HepG2 (cell line): ENCODE measurements around the gene BMERB1. TPM values are rescaled to one million over a fixed set of nuclear protein-coding genes. Genes with fewer than 3 reads are reported as not detected.

Source experiments
- ATAC-seq: fragments of 200-7000 bp; cut with Tn5 transposase; 3 replicates; pipeline ENCODE4 v1.9.1; 2020; ENCODE audit warnings: mild to moderate bottlenecking, moderate library complexity
- BruUV-seq: library from RNA; stranded (reverse); fragments of 400-500 nt; replicated peaks from 2 replicates; lab custom pipeline; 2021; lab: Mats Ljungman, UMichigan
- CTCF ChIA-PET: fragments of 300-600 bp; formaldehyde crosslinking; extraction: SDS; loops from one replicate; lab custom pipeline; 2021; ENCODE audit warnings: low total read pairs, inconsistent platforms, low intra/inter-chr PET ratio; lab: Yijun Ruan, JAX
- POLR2A ChIA-PET: fragments of 350-600 bp; sonication (Branson Sonifier 250); formaldehyde crosslinking; loops from one replicate; lab custom pipeline; 2020; ENCODE audit warnings: antibody characterized with exemption, inconsistent platforms; lab: Yijun Ruan, JAX
- DNase-seq: peaks from one replicate; pipeline ENCODE4 v3.0.0-alpha.2; 2015; ENCODE audit warnings: low spot score
- FAIRE-seq: peaks from 3 replicates; lab custom pipeline; 2011; peaks lifted over from hg19 to GRCh38; lab: Jason Lieb, UNC
- H2AFZ ChIP-seq: one replicate; pipeline ENCODE4 v1.6.1; 2011; ENCODE audit warnings: low read length, inconsistent platforms
- H3K27ac ChIP-seq: fragments of 300-600 bp; 3 replicates; pipeline ENCODE4 v1.8.0; 2011; ENCODE audit warnings: mixed run types, mild to moderate bottlenecking, mixed read lengths, low read length, inconsistent platforms; ENCODE audit not compliant: insufficient read depth; ENCODE audit errors: extremely low read length
- H3K27me3 ChIP-seq, 2 experiments: fragments of 200-600 bp in 1 of 2; 2 replicates in 1 of 2; 3 replicates in 1 of 2; pipeline versions ENCODE4 v1.6.0 to v1.8.0; 2011; ENCODE audit warnings: low read length in 2 of 2, mild to moderate bottlenecking in 2 of 2, moderate library complexity in 2 of 2, inconsistent platforms in 1 of 2; ENCODE audit not compliant: insufficient read depth in 2 of 2, control insufficient read depth in 1 of 2
- H3K36me3 ChIP-seq, 2 experiments: fragments of 200-600 bp in 1 of 2; replicated peaks in 1 of 2; 2 replicates in 1 of 2; 3 replicates in 1 of 2; pipeline versions ENCODE4 v1.5.1 to v1.8.0; 2011; ENCODE audit warnings: low read length in 2 of 2, inconsistent platforms in 1 of 2; ENCODE audit not compliant: insufficient read depth in 2 of 2, control insufficient read depth in 1 of 2
- H3K4me1 ChIP-seq: 2 replicates; pipeline ENCODE4 v1.5.1; 2012; ENCODE audit warnings: low read length, inconsistent platforms; ENCODE audit not compliant: insufficient read depth
- H3K4me2 ChIP-seq: 2 replicates; pipeline ENCODE4 v1.6.0; 2011; ENCODE audit warnings: low read depth, low read length, inconsistent platforms
- H3K4me3 ChIP-seq, 3 experiments: fragments of 200-600 bp in 1 of 3; sonication (generic), shearing (Covaris generic) in 1 of 3; replicated peaks in 1 of 3; 2 replicates each; pipeline ENCODE4 v1.5.1; 2011 to 2016; ENCODE audit warnings: low read length in 3 of 3, inconsistent platforms in 2 of 3, low read depth in 2 of 3, mild to moderate bottlenecking in 2 of 3, control low read depth in 1 of 3, mixed read lengths in 1 of 3; ENCODE audit not compliant: insufficient read depth in 1 of 3
- H3K79me2 ChIP-seq: one replicate; pipeline ENCODE4 v1.6.1; 2011; ENCODE audit warnings: low read length, inconsistent platforms; ENCODE audit not compliant: insufficient read depth
- H3K9ac ChIP-seq: 2 replicates; pipeline ENCODE4 v1.6.0; 2011; ENCODE audit warnings: mild to moderate bottlenecking, low read depth, low read length, inconsistent platforms; ENCODE audit not compliant: insufficient read depth
- H3K9me3 ChIP-seq: 2 replicates; pipeline ENCODE4 v1.5.1; 2012; ENCODE audit warnings: mild to moderate bottlenecking, low read length
- H4K20me1 ChIP-seq: 2 replicates; pipeline ENCODE4 v1.6.0; 2011; ENCODE audit warnings: inconsistent platforms, mild to moderate bottlenecking, low read length, moderate library complexity; ENCODE audit not compliant: insufficient read depth
- HNF4A ChIP-seq: sonication (generic); formaldehyde crosslinking; IDR thresholded peaks from 2 replicates; pipeline ENCODE4 v1.4.0; 2020; ENCODE audit warnings: missing genetic modification reagents
- PITX1 ChIP-seq: sonication (generic); formaldehyde crosslinking; IDR thresholded peaks from 2 replicates; pipeline ENCODE4 v1.5.1; 2020; ENCODE audit warnings: mild to moderate bottlenecking, missing genetic modification reagents
- PPARG ChIP-seq: conservative IDR thresholded peaks from 2 replicates; pipeline ENCODE4 v1.6.1; 2016; ENCODE audit warnings: missing biosample characterization, missing genetic modification reagents
- ZFP82 ChIP-seq: sonication (generic); formaldehyde crosslinking; IDR thresholded peaks from 2 replicates; pipeline ENCODE4 v1.5.1; 2020; ENCODE audit warnings: mild to moderate bottlenecking, missing genetic modification reagents, borderline replicate concordance
- ZFYVE20 ChIP-seq: sonication (generic); formaldehyde crosslinking; IDR thresholded peaks from 2 replicates; pipeline ENCODE4 v1.8.0; 2023; ENCODE audit warnings: low read depth, mild to moderate bottlenecking, moderate library complexity, missing genetic modification reagents, borderline replicate concordance
- WGBS: methylation state at CpG from one replicate; pipeline ENCODE4 v1.1.6; 2017; ENCODE audit warnings: low lambda C conversion rate; 5-methylcytosine and 5-hydroxymethylcytosine counted together
- in situ Hi-C: cut with HindIII; loops from 2 replicates; pipeline ENCODE4 v1.10.0; 2017; ENCODE audit warnings: low pct_unique_long_range_greater_than_20kb; ENCODE audit not compliant: extremely low pct_ligation_motif_present
- intact Hi-C: fragments of 100-400 bp; cut with micrococcal nuclease; formaldehyde crosslinking; loops from one replicate; pipeline ENCODE4 v1.10.0; 2022; ENCODE audit not compliant: unreplicated experiment
- polyA plus RNA-seq, 8 experiments: library from polyadenylated mRNA; depleted of rRNA in 3 of 8; stranded (reverse) in 7 of 8; unstranded in 1 of 8; fragments of >200 nt; fragmentation: Illumina TruSeq in 4 of 8; extraction: Trizol in 4 of 8; gene quantifications; 2 replicates each; pipeline versions ENCODE4 v1.2.1 to v1.2.3, GENCODE V29; 2011 to 2016; ENCODE audit warnings: low read depth in 4 of 8, missing spikeins in 1 of 8, mixed read lengths in 1 of 8; ENCODE audit not compliant: insufficient read depth in 1 of 8
- total RNA-seq, 5 experiments: library from RNA; depleted of rRNA; stranded (reverse); fragments of >200 nt; fragmentation: Illumina TruSeq; extraction: Trizol; gene quantifications; 2 replicates each; pipeline ENCODE4 v1.2.3, GENCODE V29; 2016; ENCODE audit warnings: low read depth in 1 of 5
- TF ChIP-seq, protein P1 (sequence below): sonication (generic); formaldehyde crosslinking; IDR thresholded peaks from 2 replicates; pipeline ENCODE4 v1.4.0; 2020; ENCODE audit warnings: missing genetic modification reagents, borderline replicate concordance

The BMERB1 gene
- total and polyA plus RNA-seq, 2 of the 13 experiments (the other 11 are each of a cell fraction or from before 2014, with no cell fraction given) = 1.4 TPM

DNA sequence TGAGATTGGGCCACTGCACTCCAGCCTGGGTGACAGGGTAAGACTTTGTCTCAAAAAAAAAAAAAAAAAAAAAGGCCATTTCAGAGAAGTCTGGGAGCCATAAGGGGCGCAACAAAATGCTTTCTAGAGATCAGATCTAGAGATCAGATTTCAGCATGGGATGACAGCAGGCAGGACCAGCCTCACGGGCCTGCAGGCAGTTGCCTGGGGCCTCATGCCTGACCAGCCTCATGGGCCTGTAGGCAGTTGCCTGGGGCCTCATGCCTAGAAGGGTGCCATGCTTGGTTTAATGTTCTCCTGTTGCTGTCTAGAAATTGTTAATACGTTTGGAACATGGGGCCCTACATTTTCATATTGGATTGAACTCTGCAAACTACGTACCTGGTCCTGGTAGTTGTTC is 149.1 kb downstream of the BMERB1 start:
- H3K9ac ChIP-seq = no peak overlapping the region
- no peaks in the 10 kb centered on the region for H4K20me1 ChIP-seq
- CTCF ChIA-PET = no interaction called here
- intact Hi-C loops = no loop called here
- no peak for DNase-seq
- no peaks in the 10 kb centered on the region for H3K27me3 ChIP-seq
- POLR2A ChIA-PET = no interaction called here
- no peak for FAIRE-seq
- peaks cover 8% of the 10 kb centered on the region for H3K9me3 ChIP-seq
- no TSS peak for BruUV-seq
- H3K27ac ChIP-seq = no peak overlapping the region
- no peak overlapping the region for H2AFZ ChIP-seq
- peaks cover 10% of the 10 kb centered on the region for H3K4me1 ChIP-seq
- no peaks in the 10 kb centered on the region for H3K36me3 ChIP-seq
- H3K79me2 ChIP-seq = no peaks in the 10 kb centered on the region
- ATAC-seq = no peak
- no peak overlapping the region for H3K4me3 ChIP-seq
- in situ Hi-C loops = no loop called here
- no peak for TF ChIP-seq ZFYVE20 (CRISPR knock-in tag)
- TF ChIP-seq PPARG (CRISPR knock-in tag) = no peak
- no peak for TF ChIP-seq HNF4A (CRISPR knock-in tag)
- TF ChIP-seq PITX1 (CRISPR knock-in tag) = 0 out of 2 replicates have a peak, but pooled peaks have one; percentile 32
- 89% methylated on average over 4 of the region's 4 CpGs for WGBS
- no peak overlapping the region for H3K4me2 ChIP-seq

DNA sequence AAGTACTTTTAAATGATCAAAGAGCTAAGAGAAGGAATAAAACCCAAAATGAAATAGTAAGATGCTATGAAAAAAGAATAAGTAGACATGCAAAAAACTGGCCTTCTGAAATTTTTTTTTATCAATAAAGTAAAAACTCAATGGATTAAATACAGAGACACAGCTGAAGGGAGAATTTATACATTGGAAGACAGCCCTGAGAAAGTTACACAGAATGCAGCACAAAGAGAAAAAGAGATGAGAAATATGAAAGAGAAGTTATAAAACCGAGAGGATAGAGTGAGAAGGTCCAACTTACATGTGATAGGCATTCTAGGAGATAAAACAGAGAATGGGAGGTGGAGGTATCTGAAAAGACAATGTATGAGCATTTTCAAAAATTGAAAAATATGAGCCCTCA is 151.6 kb downstream of the BMERB1 start:
- ATAC-seq = no peak
- H4K20me1 ChIP-seq = no peaks in the 10 kb centered on the region
- WGBS = 59% methylated on average over 1 of the region's 1 CpG

More for the DNA sequence above, 151.6 kb downstream of the BMERB1 start:
- Histone ChIP-seq H3K27ac (no peak overlapping the region), H3K4me3 (no peak overlapping the region), H3K9ac (no peak overlapping the region), H3K9me3 (peaks cover 8% of the 10 kb centered on the region), H3K79me2 (no peaks in the 10 kb centered on the region), H3K4me1 (peaks cover 33% of the 10 kb centered on the region), H3K36me3 (no peaks in the 10 kb centered on the region), H3K27me3 (no peaks in the 10 kb centered on the region), H3K4me2 (no peak overlapping the region), H2AFZ (no peak overlapping the region)
- CTCF ChIA-PET = no interaction called here
- no TSS peak for BruUV-seq
- no peak for FAIRE-seq
- intact Hi-C loops (no loop called here), in situ Hi-C loops (no loop called here)
- TF ChIP-seq, protein P1, sequence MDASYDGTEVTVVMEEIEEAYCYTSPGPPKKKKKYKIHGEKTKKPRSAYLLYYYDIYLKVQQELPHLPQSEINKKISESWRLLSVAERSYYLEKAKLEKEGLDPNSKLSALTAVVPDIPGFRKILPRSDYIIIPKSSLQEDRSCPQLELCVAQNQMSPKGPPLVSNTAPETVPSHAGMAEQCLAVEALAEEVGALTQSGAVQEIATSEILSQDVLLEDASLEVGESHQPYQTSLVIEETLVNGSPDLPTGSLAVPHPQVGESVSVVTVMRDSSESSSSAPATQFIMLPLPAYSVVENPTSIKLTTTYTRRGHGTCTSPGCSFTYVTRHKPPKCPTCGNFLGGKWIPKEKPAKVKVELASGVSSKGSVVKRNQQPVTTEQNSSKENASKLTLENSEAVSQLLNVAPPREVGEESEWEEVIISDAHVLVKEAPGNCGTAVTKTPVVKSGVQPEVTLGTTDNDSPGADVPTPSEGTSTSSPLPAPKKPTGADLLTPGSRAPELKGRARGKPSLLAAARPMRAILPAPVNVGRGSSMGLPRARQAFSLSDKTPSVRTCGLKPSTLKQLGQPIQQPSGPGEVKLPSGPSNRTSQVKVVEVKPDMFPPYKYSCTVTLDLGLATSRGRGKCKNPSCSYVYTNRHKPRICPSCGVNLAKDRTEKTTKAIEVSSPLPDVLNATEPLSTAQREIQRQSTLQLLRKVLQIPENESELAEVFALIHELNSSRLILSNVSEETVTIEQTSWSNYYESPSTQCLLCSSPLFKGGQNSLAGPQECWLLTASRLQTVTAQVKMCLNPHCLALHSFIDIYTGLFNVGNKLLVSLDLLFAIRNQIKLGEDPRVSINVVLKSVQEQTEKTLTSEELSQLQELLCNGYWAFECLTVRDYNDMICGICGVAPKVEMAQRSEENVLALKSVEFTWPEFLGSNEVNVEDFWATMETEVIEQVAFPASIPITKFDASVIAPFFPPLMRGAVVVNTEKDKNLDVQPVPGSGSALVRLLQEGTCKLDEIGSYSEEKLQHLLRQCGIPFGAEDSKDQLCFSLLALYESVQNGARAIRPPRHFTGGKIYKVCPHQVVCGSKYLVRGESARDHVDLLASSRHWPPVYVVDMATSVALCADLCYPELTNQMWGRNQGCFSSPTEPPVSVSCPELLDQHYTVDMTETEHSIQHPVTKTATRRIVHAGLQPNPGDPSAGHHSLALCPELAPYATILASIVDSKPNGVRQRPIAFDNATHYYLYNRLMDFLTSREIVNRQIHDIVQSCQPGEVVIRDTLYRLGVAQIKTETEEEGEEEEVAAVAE (CRISPR knock-in tag) = no peak
- peak; percentile 99 for TF ChIP-seq ZFP82
- DNase-seq = no peak
- POLR2A ChIA-PET = interaction anchor here (9.0 kb wide), 1 partner anchor 10 kb away, joined by 111 read pairs; no protein-coding TSS in a partner anchor
